ENCODE measurements around the gene EVL. TPM values are rescaled to one million over a fixed set of nuclear protein-coding genes. Genes with fewer than 3 reads are reported as not detected.

EVL gene
- total and polyA plus RNA-seq, 2 of the 8 experiments (the other 6 are each of a cell fraction or from before 2014, with no cell fraction given): 30.7 to 64.6 TPM

GRCh38 chr14:100158566-100159093 lies 93.4 kb downstream of the EVL start:
- Histone ChIP-seq H3K14ac (ENCODE audit: insufficient read length) (no peak overlapping the region), H3K4me2 (ENCODE audit: insufficient read depth in 1 of 2, low read depth in 2 of 2, low read length in 2 of 2) (peak overlapping the region; percentile 53 to 77), H4K8ac (ENCODE audit: extremely low read depth, insufficient read depth, low read length) (no peak overlapping the region)

More at GRCh38 chr14:100158566-100159093, 93.4 kb downstream of the EVL start:
- no peak for DNase-seq (ENCODE audit: low read depth in 1 of 2, low spot score in 2 of 2)
- ChIA-PET CTCF (ENCODE audit: partially characterized antibody) (interaction anchor here (0.6 to 19.5 kb wide), 8 partner anchors 15 to 471 kb away, joined by 3 to 307 read pairs (median 4); no protein-coding TSS in a partner anchor), POLR2A (ENCODE audit: partially characterized antibody) (no interaction called here)
- Histone ChIP-seq H3K9me3 (ENCODE audit: insufficient read depth in 2 of 2, low read depth in 1 of 2, low read length in 1 of 2) (no peaks in the 10 kb centered on the region), H2BK5ac (ENCODE audit: low read depth, low read length) (no peak overlapping the region), H3K9ac (replicated peaks in 1 of 4; ENCODE audit: extremely low read depth in 1 of 4, low read depth in 3 of 4, low read length in 3 of 4) (no peak overlapping the region), H2BK20ac (ENCODE audit: low read length) (no peak overlapping the region), H2AK5ac (ENCODE audit: low read depth, low read length) (no peak overlapping the region), H3K27me3 (replicated peaks in 1 of 4; ENCODE audit: control insufficient read depth in 3 of 4, extremely low read depth in 1 of 4, insufficient read depth in 3 of 4, low read length in 3 of 4) (peaks cover 17 to 44% (median 39%) of the 10 kb centered on the region in 4 experiments), H3K4ac (replicated peaks; ENCODE audit: insufficient read length, low read depth, low read length) (no peak overlapping the region), H3K79me2 (ENCODE audit: control insufficient read depth in 1 of 2, insufficient read depth in 2 of 2, low read length in 2 of 2) (no peaks in the 10 kb centered on the region), H3K4me1 (replicated peaks in 1 of 4; ENCODE audit: control insufficient read depth in 3 of 4, insufficient read depth in 4 of 4, low read length in 3 of 4) (peaks cover 0 to 11% (median 2%) of the 10 kb centered on the region in 4 experiments; a peak in 5 of 7 replicates), H4K91ac (replicated peaks; ENCODE audit: insufficient read length, low read length) (no peak overlapping the region), H3K56ac (replicated peaks; ENCODE audit: insufficient read length, low read depth, low read length) (no peak overlapping the region), H2BK120ac (replicated peaks; ENCODE audit: low read depth, low read length) (no peak overlapping the region), H2BK12ac (ENCODE audit: low read depth, low read length) (no peak overlapping the region), H2AFZ (ENCODE audit: low read length) (no peak overlapping the region), H3K79me1 (ENCODE audit: low read depth, low read length) (no peaks in the 10 kb centered on the region), H3K23me2 (ENCODE audit: low read depth, low read length) (peaks cover 4% of the 10 kb centered on the region; the same call in 1 of the 2 replicates), H3K18ac (ENCODE audit: extremely low read depth, low read length) (no peak overlapping the region), H3K23ac (ENCODE audit: insufficient read length) (no peak overlapping the region), H3K36me3 (ENCODE audit: control insufficient read depth in 2 of 4, insufficient read depth in 4 of 4, low read length in 3 of 4) (no peaks in the 10 kb centered on the region; a peak in 1 of 8 replicates), H4K20me1 (replicated peaks in 1 of 2; ENCODE audit: control insufficient read depth in 1 of 2, insufficient read depth in 2 of 2, low read length in 2 of 2) (peaks cover 0 to 11% of the 10 kb centered on the region in 2 experiments), H3K27ac (ENCODE audit: low read depth, low read length) (no peak overlapping the region), H2BK15ac (ENCODE audit: low read length) (no peak overlapping the region), H3K4me3 (ENCODE audit: extremely low read depth in 1 of 4, insufficient read depth in 2 of 4, low read depth in 3 of 4, low read length in 4 of 4) (peak overlapping the region; percentile 46 to 69 (median 49)), H4K5ac (ENCODE audit: insufficient read length, low read depth, low read length) (no peak overlapping the region)
- TF ChIP-seq GABPA (IDR thresholded peaks at IDR 0.05; ENCODE audit: borderline replicate concordance, insufficient read depth, low read length): 0 out of 2 replicates have a peak, but pooled peaks have one; percentile 7
- no peak for TF ChIP-seq ATF3 (IDR thresholded peaks at IDR 0.05; ENCODE audit: insufficient read depth, low read depth, low read length)
- no peak for TF ChIP-seq CEBPB (IDR thresholded peaks at IDR 0.05; ENCODE audit: low read depth, low read length)
- TF ChIP-seq SUZ12 (IDR thresholded peaks at IDR 0.05; ENCODE audit: low read length): peak; percentile 62; the same call in 1 of the 2 replicates
- no peak for TF ChIP-seq CBX8 (IDR thresholded peaks at IDR 0.05; ENCODE audit: borderline replicate concordance, low read depth, low read length)
- 33% methylated on average over 29 of the region's 32 CpGs; no CpG with 5 or more reads in 1 of the 2 experiments for WGBS, 2 experiments (ENCODE audit: extremely low coverage in 1 of 2, insufficient coverage in 1 of 2, insufficient read length in 1 of 2, insufficient replicate concordance in 2 of 2, low coverage in 1 of 2, low lambda C conversion rate in 2 of 2, missing lambda C conversion rate in 1 of 2)
- no peak for FAIRE-seq

All from H1 (cell line).